NCI-H1092 (cell line): ENCODE data around the gene DCBLD2.

Source experiments
- DNase-seq: peaks from one replicate; lab custom pipeline; 2025; lab: John Stamatoyannopoulos, UW

Gene DCBLD2, protein sequence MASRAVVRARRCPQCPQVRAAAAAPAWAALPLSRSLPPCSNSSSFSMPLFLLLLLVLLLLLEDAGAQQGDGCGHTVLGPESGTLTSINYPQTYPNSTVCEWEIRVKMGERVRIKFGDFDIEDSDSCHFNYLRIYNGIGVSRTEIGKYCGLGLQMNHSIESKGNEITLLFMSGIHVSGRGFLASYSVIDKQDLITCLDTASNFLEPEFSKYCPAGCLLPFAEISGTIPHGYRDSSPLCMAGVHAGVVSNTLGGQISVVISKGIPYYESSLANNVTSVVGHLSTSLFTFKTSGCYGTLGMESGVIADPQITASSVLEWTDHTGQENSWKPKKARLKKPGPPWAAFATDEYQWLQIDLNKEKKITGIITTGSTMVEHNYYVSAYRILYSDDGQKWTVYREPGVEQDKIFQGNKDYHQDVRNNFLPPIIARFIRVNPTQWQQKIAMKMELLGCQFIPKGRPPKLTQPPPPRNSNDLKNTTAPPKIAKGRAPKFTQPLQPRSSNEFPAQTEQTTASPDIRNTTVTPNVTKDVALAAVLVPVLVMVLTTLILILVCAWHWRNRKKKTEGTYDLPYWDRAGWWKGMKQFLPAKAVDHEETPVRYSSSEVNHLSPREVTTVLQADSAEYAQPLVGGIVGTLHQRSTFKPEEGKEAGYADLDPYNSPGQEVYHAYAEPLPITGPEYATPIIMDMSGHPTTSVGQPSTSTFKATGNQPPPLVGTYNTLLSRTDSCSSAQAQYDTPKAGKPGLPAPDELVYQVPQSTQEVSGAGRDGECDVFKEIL

GRCh38 chr3:98901392-98902350, at the start of gene DCBLD2:
Gene DCBLD2, minus strand, starts transcription at chr3:98901695. Its CDS starts 369 bp downstream, at chr3:98901326.
- DNase-seq, result peak; percentile 98

GRCh38 chr3:98945666-98946065, 44.2 kb upstream of the DCBLD2 start:
- DNase-seq, result no peak

- no peak for DNase-seq
Observed at GRCh38 chr3:98945101-98945524, 43.6 kb upstream of the DCBLD2 start.

DNA sequence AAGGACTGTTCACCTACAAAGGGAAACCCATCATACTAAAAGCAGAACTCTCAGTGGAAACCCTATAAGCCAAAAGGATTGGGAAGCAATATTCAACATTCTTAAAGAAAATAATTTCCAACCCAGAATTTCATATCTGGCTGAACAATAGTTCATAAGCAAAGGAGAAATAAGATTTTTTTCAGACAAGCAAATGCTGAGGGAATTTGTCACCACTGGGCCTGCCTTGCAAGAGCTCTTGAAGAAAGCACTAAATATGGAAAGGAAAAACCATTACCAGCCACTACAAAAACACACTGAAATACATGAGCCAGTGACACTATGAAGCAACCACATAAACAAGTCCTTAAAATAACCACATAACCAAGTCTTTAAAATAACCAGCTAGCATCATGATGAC, 28.9 kb upstream of the DCBLD2 start:
- DNase-seq, result no peak

- DNase-seq, result no peak
Observed at GRCh38 chr3:98921957-98922356, 20.5 kb upstream of the DCBLD2 start.

DNA sequence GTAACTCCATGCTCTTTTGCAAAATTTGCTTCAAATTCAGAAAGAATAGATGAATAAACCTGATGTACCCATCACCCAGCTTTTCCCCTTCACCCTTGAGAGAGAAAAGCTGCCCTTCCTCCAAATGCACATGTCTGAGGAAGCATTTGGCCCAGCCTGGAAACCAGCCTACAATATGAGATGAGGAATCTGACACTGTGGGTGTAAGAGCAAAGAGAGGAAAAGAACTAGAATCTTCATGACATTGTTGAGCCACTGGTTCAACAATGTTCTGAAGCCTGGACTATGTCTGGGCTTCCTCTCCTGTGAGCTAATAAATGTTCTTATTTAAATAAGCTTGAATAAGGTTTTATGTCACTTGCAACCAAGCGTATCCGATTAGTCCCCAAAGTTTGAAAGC, 18.7 kb upstream of the DCBLD2 start:
- no peak for DNase-seq

- DNase-seq, result no peak
Observed at GRCh38 chr3:98918586-98918985, 17.1 kb upstream of the DCBLD2 start.

DNA sequence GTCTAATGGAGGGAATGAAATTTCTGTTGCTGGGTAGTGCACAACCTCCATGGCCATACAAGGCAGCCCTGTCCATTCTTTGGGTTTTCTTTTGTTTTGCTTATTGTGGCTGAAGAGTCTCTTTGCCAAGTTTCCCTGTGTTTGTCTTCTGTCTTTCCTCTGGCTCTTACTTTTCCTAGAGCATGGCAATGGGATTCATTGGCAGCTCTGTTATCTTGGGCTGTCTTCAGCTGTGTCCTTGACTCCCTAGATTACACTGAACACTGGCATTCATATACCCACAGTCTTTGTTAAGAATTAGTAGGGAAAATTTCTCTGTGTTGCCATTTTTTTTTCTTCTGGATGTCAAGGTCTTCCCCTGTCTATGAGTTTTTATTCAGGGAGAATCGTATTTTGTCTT, 16.1 kb upstream of the DCBLD2 start:
- DNase-seq, result no peak

DNA sequence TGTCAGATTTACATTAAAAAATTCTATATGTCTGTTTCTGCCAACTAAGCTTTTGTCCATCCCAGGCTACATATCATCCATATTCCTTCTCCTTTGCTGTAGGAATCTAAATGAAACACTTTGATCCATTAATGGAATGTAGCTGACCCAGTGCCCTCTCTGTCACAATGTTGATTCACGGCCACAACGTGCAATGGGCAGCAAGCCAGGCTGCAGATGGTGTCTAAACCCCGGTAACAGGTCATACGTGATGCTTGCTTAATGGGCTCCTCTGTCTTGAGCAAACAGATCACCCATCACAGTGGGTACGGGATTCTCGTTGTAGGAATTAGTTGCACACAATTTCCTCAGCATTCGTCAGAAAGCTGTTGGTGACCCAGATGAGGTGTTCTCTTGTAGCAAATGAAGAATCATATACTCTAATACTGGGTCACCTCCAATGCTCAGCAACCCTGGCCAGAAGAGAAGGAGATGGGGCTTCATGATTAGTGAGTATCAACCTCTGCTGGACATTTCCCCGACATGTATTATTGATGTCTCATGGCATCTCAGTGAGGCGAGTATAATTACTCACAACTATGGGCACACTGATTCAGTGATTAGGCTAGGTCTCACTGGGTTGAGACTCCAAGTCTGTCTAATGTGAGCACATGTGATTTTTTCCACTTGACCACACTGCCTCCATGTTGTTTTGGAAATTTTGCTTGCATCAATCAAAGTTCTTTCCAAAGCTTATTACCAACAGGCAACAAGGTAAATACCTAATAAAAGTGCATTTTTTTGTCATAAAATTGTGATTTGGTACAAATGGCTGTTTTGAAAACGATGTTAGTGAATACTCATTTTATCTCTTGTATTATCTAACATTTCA, 12.9 kb upstream of the DCBLD2 start:
- no peak for DNase-seq

- DNase-seq, result no peak
Observed at GRCh38 chr3:98912448-98912847, 11.0 kb upstream of the DCBLD2 start.

GRCh38 chr3:98906230-98906629, 4.7 kb upstream of the DCBLD2 start:
- DNase-seq, result no peak

GRCh38 chr3:98903705-98904481, 2.4 kb upstream of the DCBLD2 start:
- DNase-seq, result no peak

DNA sequence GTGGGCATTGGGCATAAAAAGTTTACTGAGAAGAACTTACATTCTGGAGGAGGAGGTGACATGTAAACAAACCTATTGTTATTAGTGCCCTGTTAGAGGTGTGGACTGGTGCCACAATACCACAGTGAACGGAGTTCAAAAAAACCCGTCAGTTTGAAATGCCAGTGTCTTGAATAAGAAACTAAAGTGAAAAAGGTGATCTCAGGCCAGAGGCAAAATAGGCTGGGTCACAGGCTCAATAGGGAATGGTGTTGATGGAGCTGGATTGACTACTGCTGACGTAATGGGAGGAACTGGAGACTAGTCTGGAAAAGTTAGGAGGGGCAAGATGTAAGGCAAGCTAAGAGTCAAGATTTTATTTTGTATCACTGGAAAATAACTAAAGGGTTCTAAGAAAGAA, 1.6 kb upstream of the DCBLD2 start:
- DNase-seq, result no peak

- DNase-seq, result no peak
Observed at GRCh38 chr3:98902351-98902740, 851 bp upstream of the DCBLD2 start.

DNA sequence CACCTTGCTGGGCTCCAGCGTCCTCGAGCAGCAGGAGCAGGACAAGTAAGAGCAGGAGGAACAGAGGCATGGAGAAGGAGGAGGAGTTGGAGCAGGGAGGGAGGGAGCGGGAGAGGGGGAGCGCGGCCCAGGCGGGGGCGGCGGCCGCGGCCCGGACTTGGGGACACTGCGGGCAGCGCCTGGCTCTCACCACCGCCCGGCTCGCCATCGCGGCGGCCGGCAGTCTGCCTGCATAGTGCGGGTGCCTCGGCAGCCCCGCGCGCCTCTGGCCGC, 440 bp downstream of the DCBLD2 start:
- DNase-seq, result peak; percentile 27

GRCh38 chr3:98900265-98901118, 1.0 kb downstream of the DCBLD2 start:
- DNase-seq, result no peak

GRCh38 chr3:98897701-98898100, 3.8 kb downstream of the DCBLD2 start:
- no peak for DNase-seq

DNA sequence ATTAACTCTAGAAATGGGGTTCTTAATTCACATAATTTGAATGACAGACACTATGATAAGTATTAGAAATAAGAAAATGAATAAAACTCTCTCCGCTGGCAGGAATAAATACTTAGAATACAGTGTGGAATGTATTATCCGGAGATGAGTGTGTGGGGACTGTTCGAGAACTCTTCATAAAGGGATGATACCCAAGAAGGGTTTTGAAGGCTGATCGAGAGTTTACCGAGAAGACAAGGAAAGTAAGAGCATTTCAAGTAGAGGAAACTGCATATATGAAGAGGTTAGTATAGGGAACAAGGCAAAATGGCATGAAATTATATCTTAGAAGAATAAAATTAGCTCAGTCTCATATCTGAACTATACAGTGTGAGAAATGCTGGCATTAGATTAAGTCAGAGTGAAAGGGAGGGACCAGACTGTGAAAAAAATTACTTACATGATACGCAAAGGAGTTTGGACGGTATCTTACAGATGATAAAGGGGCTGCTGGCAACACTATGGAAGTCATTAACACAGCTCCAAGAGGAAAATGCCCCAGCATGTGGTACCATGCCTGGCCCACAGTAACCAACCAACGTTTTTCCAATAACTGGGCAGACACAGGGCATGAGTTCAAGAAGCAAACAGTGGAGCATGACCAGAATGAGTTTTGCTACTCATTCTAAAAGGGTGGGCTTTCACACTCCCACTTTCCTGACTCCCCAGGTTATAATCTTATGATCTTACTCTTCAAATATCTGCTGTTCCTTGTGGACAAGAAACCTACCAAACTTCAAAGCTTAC, 6.5 kb downstream of the DCBLD2 start:
- DNase-seq, result no peak

GRCh38 chr3:98893740-98894139, 7.8 kb downstream of the DCBLD2 start:
- DNase-seq, result no peak
